HG03135 (cell line): Measurements from ENCODE around the gene PHEX.
"Not testable (repeated sequence)": the region's sequence is repeated elsewhere in the genome, so short reads cannot be mapped to it uniquely, and the experiment has no call there.

Experiments used
- ATAC-seq: cut with Tn5 transposase; IDR thresholded peaks from one replicate; pipeline ENCODE4 v1.9.1; 2021; ENCODE audit warnings: mild to moderate bottlenecking, moderate library complexity; ENCODE audit not compliant: unreplicated experiment

PHEX gene

DNA sequence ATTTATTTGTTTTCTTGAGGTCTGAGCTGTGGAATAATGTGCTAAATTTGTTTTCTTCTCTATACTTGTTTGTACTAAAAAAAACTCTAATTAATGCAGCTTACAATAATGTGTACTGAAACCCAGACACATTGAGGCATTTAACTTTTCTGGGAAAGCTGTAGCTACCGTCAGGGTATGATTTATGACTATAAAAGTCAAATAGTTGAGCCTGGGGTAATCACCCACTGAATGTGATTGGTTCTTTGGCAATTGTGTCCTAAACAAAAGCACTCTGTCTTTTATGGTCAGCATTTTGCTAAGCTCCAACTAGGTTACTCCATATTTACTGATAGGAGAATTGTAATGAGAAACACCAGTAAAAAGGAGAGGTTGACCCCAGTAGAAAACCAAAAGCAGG lies 174.7 kb downstream of the PHEX start:
- ATAC-seq: no peak

DNA sequence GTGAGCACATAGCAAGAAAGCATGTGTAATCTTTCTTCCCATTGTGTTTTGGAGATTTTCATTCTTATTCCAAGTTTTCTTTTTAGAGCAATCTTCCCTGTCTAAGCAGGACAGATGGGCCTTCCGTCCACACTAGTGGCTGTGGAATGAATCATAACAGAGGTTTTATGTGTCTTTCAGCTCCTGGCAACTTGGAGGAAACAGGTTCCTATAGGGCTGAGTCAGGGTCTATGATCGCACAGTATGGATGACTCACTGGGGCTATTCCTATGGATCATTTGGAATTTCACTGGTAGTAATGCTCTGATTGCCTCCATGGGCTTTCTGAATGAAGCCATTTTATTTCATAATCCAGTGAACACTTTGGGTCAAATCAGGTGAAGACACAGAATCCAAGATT lies 188.8 kb downstream of the PHEX start:
- no peak for ATAC-seq

DNA sequence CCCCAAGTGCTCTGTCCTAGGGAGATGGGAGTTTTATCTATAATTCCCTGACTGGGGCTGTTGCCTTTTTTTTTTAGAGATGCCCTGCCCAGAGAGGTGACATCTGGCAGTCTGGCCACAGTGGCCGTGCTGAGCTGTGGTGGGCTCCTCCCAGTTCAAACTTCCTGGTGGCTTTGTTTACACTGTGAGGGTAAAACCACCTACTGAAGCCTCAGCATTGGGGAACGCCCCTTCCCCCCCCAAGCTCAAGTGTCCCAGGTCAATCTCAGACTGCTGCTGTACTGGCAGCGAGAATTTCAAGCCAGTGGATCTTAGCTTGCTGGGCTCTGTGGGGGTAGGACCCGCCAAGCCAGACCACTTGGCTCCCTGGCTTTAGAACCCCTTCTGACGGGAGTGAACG lies 202.3 kb downstream of the PHEX start:
- no peak for ATAC-seq

DNA sequence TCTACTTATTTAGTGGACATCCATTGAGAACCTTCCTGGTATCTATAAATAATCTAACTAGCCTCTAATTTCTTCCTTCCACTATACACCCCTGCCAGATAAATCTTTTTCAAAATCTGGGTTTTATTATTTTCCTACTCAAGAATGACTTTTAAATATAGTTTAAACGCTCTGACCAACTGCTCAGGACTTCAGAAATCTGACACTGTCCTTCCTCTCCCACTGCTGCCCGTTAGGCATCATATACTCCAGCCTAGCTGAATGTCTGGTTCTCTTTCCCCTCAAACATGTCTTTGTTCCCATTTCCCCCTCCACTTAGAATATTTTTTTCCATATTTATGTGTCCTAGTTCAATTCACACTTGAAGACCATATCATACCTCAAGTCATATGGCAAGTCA lies 205.4 kb downstream of the PHEX start:
- no peak for ATAC-seq

GRCh38 chrX:22246620-22247019 lies 214.5 kb downstream of the PHEX start:
- no peak for ATAC-seq

- ATAC-seq: no peak
These were observed 215.0 kb downstream of the PHEX start for GRCh38 chrX:22247169-22247568.

DNA sequence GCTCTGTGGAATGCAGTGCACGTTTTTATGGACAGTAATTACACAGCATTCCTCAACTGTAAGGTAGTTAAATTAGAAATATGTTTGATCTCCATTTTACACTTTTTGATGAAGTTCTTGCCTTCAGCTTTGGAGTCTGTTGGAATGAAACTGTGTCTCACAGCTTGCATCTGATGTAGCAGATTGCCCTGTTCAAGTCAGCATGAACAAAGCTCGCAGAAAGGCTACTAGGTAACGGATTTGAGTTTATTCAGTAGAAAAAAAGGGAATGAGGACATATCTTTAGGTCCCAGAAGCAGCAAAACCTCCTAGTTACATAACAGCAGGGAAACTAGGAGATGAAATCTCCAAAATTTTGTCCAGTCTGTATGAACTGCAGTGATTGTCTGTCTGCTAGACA lies 216.3 kb downstream of the PHEX start:
- no peak for ATAC-seq

GRCh38 chrX:22249371-22249770 lies 217.2 kb downstream of the PHEX start:
- ATAC-seq: no peak

GRCh38 chrX:22268706-22269105 lies 236.6 kb downstream of the PHEX start:
- no peak for ATAC-seq

- ATAC-seq: no peak
These were observed 240.5 kb downstream of the PHEX start, which contains the start of gene CBLL2 for GRCh38 chrX:22272613-22273012. Gene CBLL2 (plus strand): TSS chrX:22272913. CDS start chrX:22272992, 79 bp downstream.

GRCh38 chrX:22273714-22274317 lies 241.7 kb downstream of the PHEX start:
- ATAC-seq: no peak

DNA sequence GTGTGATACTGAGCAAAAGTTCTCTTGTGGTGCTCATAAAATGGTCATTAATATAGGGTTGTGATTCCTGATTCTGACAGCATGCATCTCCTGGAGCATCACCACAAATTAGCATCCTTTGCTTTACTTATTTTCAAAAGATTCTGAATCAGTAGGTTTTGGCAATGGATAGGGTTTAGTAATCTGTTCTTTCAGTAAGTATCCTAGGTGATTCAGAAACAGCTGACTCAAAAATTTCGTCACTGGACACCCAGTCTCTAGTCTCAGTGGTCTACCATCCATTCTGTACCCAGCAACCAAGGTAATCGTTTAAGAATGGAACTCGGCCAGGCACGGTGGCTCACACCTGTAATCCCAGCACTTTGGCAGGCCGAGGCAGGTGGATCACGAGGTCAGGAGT lies 244.7 kb downstream of the PHEX start:
- no peak for ATAC-seq

DNA sequence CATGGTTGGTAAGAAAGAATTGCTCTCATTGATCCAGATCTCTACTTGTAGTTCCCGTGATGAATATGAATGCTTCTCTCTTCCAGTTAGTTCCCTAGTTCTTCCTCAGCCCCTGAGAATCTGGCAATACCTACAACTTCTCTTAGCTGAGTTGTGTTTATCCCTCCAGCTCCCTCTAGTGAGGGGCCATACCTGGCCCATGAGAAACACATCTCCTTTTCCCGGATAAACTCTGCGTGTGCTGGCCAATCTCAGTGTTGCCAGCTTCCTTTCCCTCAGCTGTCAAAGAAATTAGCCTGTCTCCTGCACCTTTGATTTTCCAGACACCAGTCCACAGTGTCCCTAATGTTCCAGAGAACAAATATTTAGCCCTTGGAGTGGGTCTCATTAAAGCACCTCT lies 246.2 kb downstream of the PHEX start:
- no peak for ATAC-seq

- not testable (repeated sequence) for ATAC-seq
These were observed 257.1 kb downstream of the PHEX start for GRCh38 chrX:22289209-22289608.

DNA sequence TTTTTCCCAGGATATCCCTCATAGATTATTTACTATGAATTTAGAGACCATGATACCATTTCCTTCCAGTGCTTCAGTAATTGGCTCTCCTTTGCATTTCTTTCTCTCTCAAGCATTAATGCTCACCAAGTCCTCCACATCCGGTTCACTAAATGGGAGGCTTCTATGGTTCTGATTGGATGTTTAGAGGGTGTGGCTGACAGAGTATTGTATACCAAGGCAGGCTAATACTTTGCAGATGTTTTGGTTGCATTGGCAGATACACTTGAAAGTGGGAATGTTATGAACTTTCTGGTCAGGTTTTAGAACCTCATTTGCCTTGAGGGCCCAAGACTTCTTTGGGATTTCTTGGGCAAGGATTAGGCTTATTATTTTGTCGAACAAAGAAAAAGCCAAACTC lies 264.7 kb downstream of the PHEX start:
- ATAC-seq: no peak

DNA sequence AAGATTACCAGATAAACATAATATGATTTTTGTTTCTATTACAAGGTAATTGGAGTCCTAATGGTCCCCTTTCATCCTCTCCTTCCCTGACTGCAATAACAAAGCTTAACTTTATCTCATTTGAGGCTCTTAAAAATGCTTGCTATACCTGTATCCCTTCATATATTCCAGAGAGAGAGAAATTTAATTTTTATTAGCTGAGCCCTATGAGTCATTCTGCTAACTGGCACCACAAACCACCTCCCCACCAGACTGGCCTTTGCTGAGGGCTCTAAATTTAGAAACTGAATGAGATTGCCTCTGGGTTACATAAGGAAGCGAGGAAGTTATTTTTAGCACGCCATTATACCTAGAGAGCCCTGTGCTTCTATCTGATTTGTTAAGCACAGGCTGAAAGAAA lies 268.0 kb downstream of the PHEX start:
- no peak for ATAC-seq
